ENCODE data around the gene PTPN3.

Gene PTPN3

GRCh38 chr9:109401169-109401989 lies 96.7 kb downstream of the PTPN3 start:
- no peak overlapping the region for H3K4me3 ChIP-seq (ENCODE audit: low read length)
- DNase-seq (ENCODE audit: low read depth), result peak; percentile 25
- TF ChIP-seq CTCF (conservative IDR thresholded peaks at IDR 0.05; ENCODE audit: low read length), result peak; percentile 70

- TF ChIP-seq CTCF (conservative IDR thresholded peaks at IDR 0.05; ENCODE audit: low read length), result no peak
Measured at GRCh38 chr9:109399258-109399767, 98.8 kb downstream of the PTPN3 start.

GRCh38 chr9:109391176-109391575 lies 106.9 kb downstream of the PTPN3 start:
- no peak for TF ChIP-seq CTCF (conservative IDR thresholded peaks at IDR 0.05; ENCODE audit: low read length)
- DNase-seq (ENCODE audit: low read depth), result no peak

More at GRCh38 chr9:109399258-109399767, 98.8 kb downstream of the PTPN3 start:
- DNase-seq (ENCODE audit: low read depth), result no peak
- H3K4me3 ChIP-seq (ENCODE audit: low read length), result no peak overlapping the region

GRCh38 chr9:109387856-109388255 lies 110.3 kb downstream of the PTPN3 start:
- no peak for DNase-seq (ENCODE audit: low read depth)
- H3K4me3 ChIP-seq (ENCODE audit: low read length), result no peak overlapping the region
- TF ChIP-seq CTCF (conservative IDR thresholded peaks at IDR 0.05; ENCODE audit: low read length), result no peak

More at GRCh38 chr9:109391176-109391575, 106.9 kb downstream of the PTPN3 start:
- no peak overlapping the region for H3K4me3 ChIP-seq (ENCODE audit: low read length)

GRCh38 chr9:109387206-109387605 lies 110.9 kb downstream of the PTPN3 start:
- TF ChIP-seq CTCF (conservative IDR thresholded peaks at IDR 0.05; ENCODE audit: low read length), result no peak
- no peak for DNase-seq (ENCODE audit: low read depth)
- no peak overlapping the region for H3K4me3 ChIP-seq (ENCODE audit: low read length)

GRCh38 chr9:109385499-109385898 lies 112.6 kb downstream of the PTPN3 start:
- no peak for TF ChIP-seq CTCF (conservative IDR thresholded peaks at IDR 0.05; ENCODE audit: low read length)
- no peak for DNase-seq (ENCODE audit: low read depth)
- H3K4me3 ChIP-seq (ENCODE audit: low read length), result no peak overlapping the region

GRCh38 chr9:109383947-109384346 lies 114.2 kb downstream of the PTPN3 start:
- no peak overlapping the region for H3K4me3 ChIP-seq (ENCODE audit: low read length)
- no peak for TF ChIP-seq CTCF (conservative IDR thresholded peaks at IDR 0.05; ENCODE audit: low read length)
- DNase-seq (ENCODE audit: low read depth), result peak; percentile 6
